A549 (cell line): ENCODE results near the gene JRKL. TPM values are rescaled to one million over a fixed set of nuclear protein-coding genes. Genes with fewer than 3 reads are reported as not detected.

Experiments used
- ATAC-seq, 2 experiments: fragments of 200-7000 bp in 1 of 2; fragments of >200 bp in 1 of 2; cut with Nextera tagmentation in 1 of 2; cut with Tn5 transposase in 1 of 2; 3 replicates each; pipeline versions ENCODE4 v1.8.0 to v1.9.1; 2018 to 2020; ENCODE audit warnings: mild to moderate bottlenecking in 1 of 2, moderate library complexity in 1 of 2
- CTCF ChIA-PET: fragments of 300-600 bp; sonication (Branson Sonifier 250); formaldehyde crosslinking; extraction: SDS; loops from one replicate; lab custom pipeline; 2021; ENCODE audit warnings: antibody characterized with exemption, inconsistent platforms; lab: Yijun Ruan, JAX
- POLR2A ChIA-PET: fragments of 350-600 bp; formaldehyde crosslinking; extraction: SDS; loops from one replicate; lab custom pipeline; 2021; ENCODE audit warnings: antibody characterized with exemption, inconsistent platforms; lab: Yijun Ruan, JAX
- DNase-seq, 2 experiments: peaks; one replicate each; pipeline versions ENCODE4 v3.0.0 to v3.0.0-alpha.2; 2011 to 2016; ENCODE audit warnings: low read depth in 1 of 2, low spot score in 1 of 2
- FAIRE-seq: peaks from 2 replicates; lab custom pipeline; 2011; peaks lifted over from hg19 to GRCh38; lab: Jason Lieb, UNC
- H3K27ac ChIP-seq, 2 experiments: fragments of >200 bp; sonication (Bioruptor Twin); formaldehyde crosslinking; 3 replicates each; pipeline ENCODE4 v1.5.1; 2016 to 2017
- H3K4me1 ChIP-seq: fragments of >200 bp; sonication (Bioruptor Twin); formaldehyde crosslinking; 3 replicates; pipeline ENCODE4 v1.6.1; 2016
- H3K4me2 ChIP-seq: fragments of >200 bp; sonication (Bioruptor Twin); formaldehyde crosslinking; 3 replicates; pipeline ENCODE4 v1.6.1; 2016
- H3K4me3 ChIP-seq: fragments of >200 bp; sonication (Bioruptor Twin); formaldehyde crosslinking; 3 replicates; pipeline ENCODE4 v1.5.1; 2016
- H3K9me3 ChIP-seq: fragments of >200 bp; sonication (Bioruptor Twin); formaldehyde crosslinking; 3 replicates; pipeline ENCODE4 v1.6.1; 2016
- HDAC2 ChIP-seq: fragments of 200-600 bp; sonication (generic); IDR thresholded peaks from 2 replicates; pipeline ENCODE4 v1.6.1; 2016
- JUNB ChIP-seq: fragments of >200 bp; sonication (Bioruptor Twin); formaldehyde crosslinking; IDR thresholded peaks from 2 replicates; pipeline ENCODE4 v1.6.1; 2016
- MAZ ChIP-seq: fragments of 150-350 bp; IDR thresholded peaks from 2 replicates; pipeline ENCODE4 v1.6.1; 2014; ENCODE audit warnings: antibody characterized with exemption, low read depth, low read length, borderline replicate concordance
- PHF8 ChIP-seq: fragments of 200-600 bp; sonication (generic); IDR thresholded peaks from 2 replicates; pipeline ENCODE4 v1.6.1; 2016; ENCODE audit warnings: low read depth, mild to moderate bottlenecking, antibody characterized with exemption, moderate library complexity, borderline replicate concordance
- POLR2AphosphoS2 ChIP-seq: conservative IDR thresholded peaks from 2 replicates; pipeline ENCODE4 v1.6.1; 2012; ENCODE audit warnings: low read length, improper control_type of control experiment, inconsistent platforms
- RCOR1 ChIP-seq: fragments of 150-350 bp; IDR thresholded peaks from 2 replicates; pipeline ENCODE4 v1.6.1; 2014; ENCODE audit warnings: antibody characterized with exemption, low read length, low read depth
- RNF2 ChIP-seq: fragments of 200-600 bp; sonication (generic); IDR thresholded peaks from 2 replicates; pipeline ENCODE4 v1.6.1; 2016; ENCODE audit warnings: low read depth, mild to moderate bottlenecking, antibody characterized with exemption, moderate library complexity, borderline replicate concordance
- ZFP36 ChIP-seq: fragments of 450-650 bp; IDR thresholded peaks from 2 replicates; pipeline ENCODE4 v1.6.1; 2014; ENCODE audit warnings: borderline replicate concordance; ENCODE audit not compliant: partially characterized antibody
- whole genome bisulfite sequencing: methylation state at CpG from one replicate; pipeline ENCODE4 v1.1.6; 2017; ENCODE audit errors: missing lambda C conversion rate; 5-methylcytosine and 5-hydroxymethylcytosine counted together
- polyA plus RNA-seq, 4 experiments: library from polyadenylated mRNA; depleted of rRNA in 3 of 4; stranded (reverse); fragments of >200 nt; fragmentation: RNase III in 1 of 4; extraction: RNeasy Plus Mini Kit Qiagen cat#74134 plus additional on column Dnase treatment in 1 of 4; gene quantifications; 2 replicates in 3 of 4; 3 replicates in 1 of 4; pipeline ENCODE4 v1.2.3, GENCODE V29; 2011 to 2017
- TF ChIP-seq, protein P1 (sequence below): fragments of >200 bp; sonication (Bioruptor Twin); formaldehyde crosslinking; IDR thresholded peaks from 3 replicates; pipeline ENCODE4 v1.6.1; 2016
- TF ChIP-seq, protein P2 (sequence below): IDR thresholded peaks from 2 replicates; pipeline ENCODE4 v1.6.1; 2012
- TF ChIP-seq, protein P3 (sequence below): fragments of 250-450 bp; sonication (Bioruptor Pico); IDR thresholded peaks from 2 replicates; pipeline ENCODE4 v1.5.0; 2020; ENCODE audit warnings: low read depth, mild to moderate bottlenecking, moderate library complexity
- TF ChIP-seq, protein P4 (sequence below): IDR thresholded peaks from 2 replicates; pipeline ENCODE4 v1.6.1; 2012
- TF ChIP-seq, protein P5 (sequence below): fragments of 250-450 bp; sonication (Bioruptor Pico); IDR thresholded peaks from 2 replicates; pipeline ENCODE4 v1.5.0; 2021; ENCODE audit warnings: mild to moderate bottlenecking, moderate library complexity, borderline replicate concordance

Gene JRKL
- polyA plus RNA-seq, 2 of the 4 experiments (the other 2 are of a cell fraction), result 9.7 to 10.4 TPM

DNA sequence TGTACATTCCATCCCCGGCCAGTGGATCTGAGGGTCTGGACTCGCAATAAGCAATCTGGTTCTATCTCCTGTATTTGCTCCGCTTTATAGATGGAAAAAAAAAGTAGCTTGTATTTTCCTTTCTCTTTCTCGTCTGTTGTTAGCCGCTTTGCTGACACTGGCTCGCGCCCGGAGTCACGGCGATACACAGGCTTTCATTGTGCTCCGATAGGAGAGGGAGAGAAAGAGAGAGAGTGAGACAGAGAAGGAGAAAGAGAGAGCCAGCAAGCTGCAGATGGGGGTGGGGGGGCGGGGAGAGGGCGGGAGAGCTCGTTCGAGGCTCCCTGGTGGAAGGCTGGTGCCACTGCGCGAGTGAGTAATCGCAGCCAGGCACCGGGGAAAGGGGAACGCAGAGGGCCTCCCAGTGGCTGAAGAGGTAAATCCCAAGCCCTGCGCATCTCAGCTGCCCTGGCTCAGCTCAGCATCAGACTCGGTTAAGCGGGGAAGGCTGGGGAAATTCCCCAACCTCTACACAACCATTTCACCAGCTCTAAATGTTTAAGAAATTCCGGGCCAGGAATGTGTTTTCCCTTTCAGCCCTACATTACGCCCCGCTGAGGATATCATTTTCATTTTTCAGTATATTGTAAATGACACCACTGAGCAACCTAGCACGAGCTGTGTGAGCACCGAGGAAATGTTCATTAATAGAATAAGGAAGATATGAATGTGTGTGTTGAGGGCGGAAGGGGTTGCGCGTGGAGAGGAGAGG, 46.7 kb upstream of the JRKL start, which contains the start of gene MAML2 (continued):
- TF ChIP-seq JUNB (no peak), POLR2AphosphoS2 (no peak)

DNA sequence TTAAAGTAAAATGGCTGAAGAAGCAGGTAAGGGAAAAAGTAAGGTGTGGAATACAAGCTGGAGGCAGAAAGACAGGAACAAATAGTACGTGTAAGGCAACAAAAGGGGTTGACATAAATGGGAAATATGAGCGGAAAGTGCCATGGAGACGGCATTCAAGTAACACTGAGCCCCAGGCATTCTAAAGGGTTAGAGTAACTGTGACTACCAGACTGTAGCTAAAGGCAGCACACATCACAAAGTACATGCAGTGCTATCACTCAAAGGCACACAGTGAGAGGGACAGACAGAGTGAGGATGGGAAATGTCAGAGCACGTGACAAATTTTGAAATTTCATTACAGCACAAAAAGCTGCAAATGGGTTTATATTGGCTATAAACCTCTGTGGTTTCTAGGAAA, 33.0 kb upstream of the JRKL start:
- no peak for ATAC-seq
- TF ChIP-seq, protein P1, sequence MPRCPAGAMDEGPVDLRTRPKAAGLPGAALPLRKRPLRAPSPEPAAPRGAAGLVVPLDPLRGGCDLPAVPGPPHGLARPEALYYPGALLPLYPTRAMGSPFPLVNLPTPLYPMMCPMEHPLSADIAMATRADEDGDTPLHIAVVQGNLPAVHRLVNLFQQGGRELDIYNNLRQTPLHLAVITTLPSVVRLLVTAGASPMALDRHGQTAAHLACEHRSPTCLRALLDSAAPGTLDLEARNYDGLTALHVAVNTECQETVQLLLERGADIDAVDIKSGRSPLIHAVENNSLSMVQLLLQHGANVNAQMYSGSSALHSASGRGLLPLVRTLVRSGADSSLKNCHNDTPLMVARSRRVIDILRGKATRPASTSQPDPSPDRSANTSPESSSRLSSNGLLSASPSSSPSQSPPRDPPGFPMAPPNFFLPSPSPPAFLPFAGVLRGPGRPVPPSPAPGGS, result no peak
- TF ChIP-seq PHF8 (no peak), RCOR1 (no peak), MAZ (no peak), HDAC2 (no peak)
- TF ChIP-seq, protein P2, sequence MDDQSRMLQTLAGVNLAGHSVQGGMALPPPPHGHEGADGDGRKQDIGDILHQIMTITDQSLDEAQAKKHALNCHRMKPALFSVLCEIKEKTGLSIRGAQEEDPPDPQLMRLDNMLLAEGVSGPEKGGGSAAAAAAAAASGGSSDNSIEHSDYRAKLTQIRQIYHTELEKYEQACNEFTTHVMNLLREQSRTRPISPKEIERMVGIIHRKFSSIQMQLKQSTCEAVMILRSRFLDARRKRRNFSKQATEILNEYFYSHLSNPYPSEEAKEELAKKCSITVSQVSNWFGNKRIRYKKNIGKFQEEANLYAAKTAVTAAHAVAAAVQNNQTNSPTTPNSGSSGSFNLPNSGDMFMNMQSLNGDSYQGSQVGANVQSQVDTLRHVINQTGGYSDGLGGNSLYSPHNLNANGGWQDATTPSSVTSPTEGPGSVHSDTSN, result no peak
- TF ChIP-seq, protein P3, sequence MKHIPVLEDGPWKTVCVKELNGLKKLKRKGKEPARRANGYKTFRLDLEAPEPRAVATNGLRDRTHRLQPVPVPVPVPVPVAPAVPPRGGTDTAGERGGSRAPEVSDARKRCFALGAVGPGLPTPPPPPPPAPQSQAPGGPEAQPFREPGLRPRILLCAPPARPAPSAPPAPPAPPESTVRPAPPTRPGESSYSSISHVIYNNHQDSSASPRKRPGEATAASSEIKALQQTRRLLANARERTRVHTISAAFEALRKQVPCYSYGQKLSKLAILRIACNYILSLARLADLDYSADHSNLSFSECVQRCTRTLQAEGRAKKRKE (CRISPR knock-in tag), result no peak
- TF ChIP-seq, protein P4, sequence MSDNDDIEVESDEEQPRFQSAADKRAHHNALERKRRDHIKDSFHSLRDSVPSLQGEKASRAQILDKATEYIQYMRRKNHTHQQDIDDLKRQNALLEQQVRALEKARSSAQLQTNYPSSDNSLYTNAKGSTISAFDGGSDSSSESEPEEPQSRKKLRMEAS, result no peak
- DNase-seq, result no peak
- H3K9me3 ChIP-seq, result no peaks in the 10 kb centered on the region
- H3K4me1 ChIP-seq, result peaks cover 6% of the 10 kb centered on the region; the same call in 2 of the 3 replicates
- H3K4me3 ChIP-seq, result no peak overlapping the region
- no peak overlapping the region for H3K27ac ChIP-seq
- H3K4me2 ChIP-seq, result no peak overlapping the region
- ChIA-PET CTCF (interaction anchor here (1.2 kb wide), 1 partner anchor 13 kb away, joined by 4 read pairs; the partner anchor contains the start of gene MAML2), POLR2A (no interaction called here)
- no peak for FAIRE-seq
- WGBS, result 91% methylated on average over 4 of the region's 4 CpGs

DNA sequence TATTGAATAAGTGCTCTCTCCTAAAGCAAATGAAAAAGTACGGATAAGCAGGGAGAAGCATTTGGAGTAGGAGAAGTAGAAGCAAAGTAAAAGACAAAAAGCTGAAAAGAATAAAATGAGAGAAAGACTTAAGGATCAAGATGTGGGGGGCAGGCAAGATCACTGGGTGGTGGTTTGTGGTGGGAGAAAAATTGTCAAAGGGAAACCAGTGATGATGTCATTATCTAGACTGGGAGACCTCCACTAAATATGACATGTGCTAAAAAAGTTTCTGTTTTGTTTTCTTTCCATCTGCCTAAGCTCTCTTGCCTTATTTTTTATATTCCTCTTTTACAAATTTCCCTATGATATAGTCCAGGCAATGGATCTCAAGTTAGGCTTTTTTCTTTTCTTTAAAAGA, 32.0 kb upstream of the JRKL start:
- 91% methylated on average over 1 of the region's 1 CpG for WGBS

DNA sequence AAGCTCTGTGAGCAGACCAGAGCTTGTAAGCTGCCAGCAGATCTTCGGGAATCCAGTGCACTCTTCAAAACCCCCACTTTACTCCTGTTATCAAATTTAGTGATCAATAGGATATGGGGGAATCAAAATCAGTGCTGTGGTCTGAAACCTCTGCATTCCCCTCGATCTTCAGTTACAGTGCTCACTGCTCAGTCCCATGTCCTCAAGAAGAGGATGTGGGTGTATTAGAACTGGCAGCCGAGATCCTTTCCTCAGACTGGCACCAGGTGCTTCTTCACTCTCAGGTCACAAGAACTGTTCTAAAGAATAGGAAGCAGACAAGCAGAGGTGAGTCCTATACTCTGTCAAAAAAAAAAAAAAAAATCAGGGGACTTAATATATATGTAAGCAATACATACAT, 31.5 kb upstream of the JRKL start:
- no peak overlapping the region for H3K27ac ChIP-seq
- ATAC-seq (no peak), FAIRE-seq (no peak), DNase-seq (no peak)
- TF ChIP-seq, protein P5, sequence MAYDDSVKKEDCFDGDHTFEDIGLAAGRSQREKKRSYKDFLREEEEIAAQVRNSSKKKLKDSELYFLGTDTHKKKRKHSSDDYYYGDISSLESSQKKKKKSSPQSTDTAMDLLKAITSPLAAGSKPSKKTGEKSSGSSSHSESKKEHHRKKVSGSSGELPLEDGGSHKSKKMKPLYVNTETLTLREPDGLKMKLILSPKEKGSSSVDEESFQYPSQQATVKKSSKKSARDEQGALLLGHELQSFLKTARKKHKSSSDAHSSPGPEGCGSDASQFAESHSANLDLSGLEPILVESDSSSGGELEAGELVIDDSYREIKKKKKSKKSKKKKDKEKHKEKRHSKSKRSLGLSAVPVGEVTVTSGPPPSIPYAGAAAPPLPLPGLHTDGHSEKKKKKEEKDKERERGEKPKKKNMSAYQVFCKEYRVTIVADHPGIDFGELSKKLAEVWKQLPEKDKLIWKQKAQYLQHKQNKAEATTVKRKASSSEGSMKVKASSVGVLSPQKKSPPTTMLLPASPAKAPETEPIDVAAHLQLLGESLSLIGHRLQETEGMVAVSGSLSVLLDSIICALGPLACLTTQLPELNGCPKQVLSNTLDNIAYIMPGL, result no peak
- TF ChIP-seq RNF2 (no peak), ZFP36 (no peak)
- H3K9me3 ChIP-seq, result no peaks in the 10 kb centered on the region
- no peak overlapping the region for H3K4me3 ChIP-seq
- H3K4me1 ChIP-seq, result peaks cover 10% of the 10 kb centered on the region; the same call in 2 of the 3 replicates
- 88% methylated on average over 3 of the region's 3 CpGs for WGBS
- ChIA-PET POLR2A (no interaction called here), CTCF (no interaction called here)
- no peak overlapping the region for H3K4me2 ChIP-seq

More for the DNA sequence above, 32.0 kb upstream of the JRKL start:
- no peak for TF ChIP-seq JUNB
- no peak for TF ChIP-seq HDAC2
- TF ChIP-seq, protein P4, result no peak
- Histone ChIP-seq H3K27ac (no peak overlapping the region), H3K4me1 (peaks cover 10% of the 10 kb centered on the region; the same call in 2 of the 3 replicates), H3K4me2 (no peak overlapping the region), H3K4me3 (no peak overlapping the region), H3K9me3 (no peaks in the 10 kb centered on the region)
- DNase-seq, result no peak
- ATAC-seq, result no peak
- FAIRE-seq, result no peak
- POLR2A ChIA-PET, result no interaction called here
- CTCF ChIA-PET, result interaction anchor here (1.2 kb wide), 1 partner anchor 14 kb away, joined by 4 read pairs; the partner anchor contains the start of gene MAML2
